ENCODE results near the gene C2CD2.

C2CD2 gene

DNA sequence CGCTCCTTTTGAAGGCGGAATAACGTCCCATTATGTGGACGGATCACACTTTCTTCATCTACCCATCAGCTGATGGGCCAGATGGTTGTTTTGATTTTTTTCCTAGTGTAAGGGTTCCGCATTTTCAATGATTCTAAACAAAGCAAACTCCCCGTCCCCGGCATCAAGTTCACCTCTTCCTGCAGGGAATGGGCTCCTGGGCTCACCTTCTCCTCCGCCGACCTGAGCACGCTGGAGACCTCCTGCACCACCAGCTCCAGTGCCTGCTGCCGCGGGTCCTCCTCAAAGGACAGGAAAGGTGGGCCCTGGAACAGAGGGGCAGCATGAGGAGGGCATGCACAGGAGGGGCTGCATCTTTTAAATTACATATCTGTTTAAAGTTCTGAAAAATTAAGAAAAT is 11.9 kb downstream of the C2CD2 start:
- DNase-seq (ENCODE audit: insufficient read length, low spot score) (no peak), FAIRE-seq (no peak)
- TF ChIP-seq POLR2AphosphoS5 (IDR thresholded peaks at IDR 0.05; ENCODE audit: low read depth, low read length), result no peak
- TF ChIP-seq POLR2A (IDR thresholded peaks at IDR 0.05; ENCODE audit: low read depth, low read length), result no peak
- TF ChIP-seq SPI1 (IDR thresholded peaks at IDR 0.05; ENCODE audit: low read depth, low read length), result no peak

DNA sequence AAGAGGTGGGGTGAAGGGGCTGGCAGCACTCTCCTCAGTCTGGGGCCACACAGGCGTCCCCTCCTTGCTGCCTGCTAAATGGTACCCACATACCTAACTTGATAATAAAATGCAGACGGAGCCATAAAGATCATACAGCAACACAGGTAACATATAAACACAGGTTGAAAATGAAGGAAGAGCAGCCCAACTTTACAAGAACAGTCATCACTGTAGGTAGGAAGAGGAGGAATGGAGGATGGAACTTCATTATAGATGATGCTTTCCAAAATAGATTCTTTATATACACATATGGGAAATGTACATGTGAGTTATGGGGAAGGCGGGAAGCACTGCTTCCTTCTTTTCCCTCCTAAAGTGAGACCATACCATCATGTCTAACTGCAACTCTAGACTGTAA is 13.4 kb downstream of the C2CD2 start:
- FAIRE-seq (no peak), DNase-seq (ENCODE audit: insufficient read length, low spot score) (no peak)
- no peak for TF ChIP-seq PAX5 (IDR thresholded peaks at IDR 0.05; ENCODE audit: insufficient read depth, low read length, severe bottlenecking)
- no peak for TF ChIP-seq POLR2A (IDR thresholded peaks at IDR 0.05; ENCODE audit: low read depth, low read length)
- TF ChIP-seq POU2F2 (IDR thresholded peaks at IDR 0.05; ENCODE audit: low read depth, low read length), result no peak
- no peak for TF ChIP-seq TAF1 (IDR thresholded peaks at IDR 0.05; ENCODE audit: low read depth, low read length)
- TF ChIP-seq POLR2AphosphoS5 (IDR thresholded peaks at IDR 0.05; ENCODE audit: low read depth, low read length), result no peak
- no peak for TF ChIP-seq SPI1 (IDR thresholded peaks at IDR 0.05; ENCODE audit: low read depth, low read length)

DNA sequence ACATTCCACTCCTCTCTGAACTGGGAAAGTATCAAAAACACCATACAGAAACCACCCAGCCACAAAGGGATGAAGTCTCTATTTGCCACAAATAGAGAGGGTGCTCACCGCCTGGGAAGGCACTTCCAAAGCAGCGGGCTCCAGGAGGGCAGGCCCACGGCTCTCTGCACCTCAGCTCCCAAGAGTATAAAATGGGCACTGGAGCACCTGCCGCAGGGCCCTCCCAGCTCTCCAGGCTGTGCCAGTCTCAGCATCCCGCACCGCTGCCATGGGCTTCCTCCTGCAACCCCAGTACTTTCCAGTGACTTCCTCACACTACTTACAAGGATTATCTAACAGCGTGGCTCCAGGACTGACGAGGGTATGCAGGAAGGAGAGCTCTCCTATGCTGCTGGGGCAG is 14.4 kb downstream of the C2CD2 start:
- TF ChIP-seq TAF1 (IDR thresholded peaks at IDR 0.05; ENCODE audit: low read depth, low read length) (no peak), POU2F2 (IDR thresholded peaks at IDR 0.05; ENCODE audit: low read depth, low read length) (no peak), PAX5 (IDR thresholded peaks at IDR 0.05; ENCODE audit: insufficient read depth, low read length, severe bottlenecking) (no peak), POLR2A (IDR thresholded peaks at IDR 0.05; ENCODE audit: low read depth, low read length) (no peak), POLR2AphosphoS5 (IDR thresholded peaks at IDR 0.05; ENCODE audit: low read depth, low read length) (no peak), SPI1 (IDR thresholded peaks at IDR 0.05; ENCODE audit: low read depth, low read length) (no peak)
- FAIRE-seq (no peak), DNase-seq (ENCODE audit: insufficient read length, low spot score) (no peak)

DNA sequence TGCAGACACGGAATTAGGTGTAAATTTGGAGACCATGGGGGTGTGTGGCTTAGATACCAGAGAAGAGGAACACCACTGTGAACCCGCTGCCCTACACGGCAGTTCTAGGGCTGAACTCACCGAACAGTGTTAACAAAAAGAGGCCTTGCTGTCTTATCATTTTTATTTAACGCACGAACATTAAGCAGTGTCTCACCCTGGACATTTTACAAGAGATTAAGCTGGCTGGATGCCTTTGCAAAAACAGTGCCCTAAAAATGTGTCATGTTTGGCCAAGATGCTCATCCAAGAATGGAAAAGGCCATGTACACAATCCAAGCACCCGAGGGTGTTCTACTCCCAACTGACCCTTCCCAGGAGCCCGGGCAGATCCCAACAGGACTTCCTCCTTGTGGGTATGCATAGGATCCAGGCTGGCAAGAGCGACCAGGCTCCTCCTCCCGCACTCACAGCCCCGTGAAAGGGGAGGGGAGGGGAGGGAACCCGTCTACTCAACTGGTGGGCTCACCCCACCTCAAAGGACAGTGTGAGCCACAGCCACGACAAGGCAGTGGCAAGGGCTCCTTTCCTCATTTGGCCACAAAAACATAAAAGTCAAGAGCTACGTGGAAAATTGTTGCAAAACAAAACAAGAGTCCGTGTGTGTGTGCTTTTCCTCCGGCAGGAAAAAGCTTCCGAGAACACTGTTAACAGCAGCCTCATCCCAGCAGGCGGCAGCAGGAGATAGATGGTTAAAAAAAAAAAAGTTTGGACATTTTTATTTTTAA is 20.3 kb downstream of the C2CD2 start:
- TF ChIP-seq PAX5 (IDR thresholded peaks at IDR 0.05; ENCODE audit: insufficient read depth, low read length, severe bottlenecking), result no peak
- no peak for TF ChIP-seq TAF1 (IDR thresholded peaks at IDR 0.05; ENCODE audit: low read depth, low read length)
- no peak for TF ChIP-seq POU2F2 (IDR thresholded peaks at IDR 0.05; ENCODE audit: low read depth, low read length)
- TF ChIP-seq POLR2A (IDR thresholded peaks at IDR 0.05; ENCODE audit: low read depth, low read length), result no peak
- TF ChIP-seq SPI1 (IDR thresholded peaks at IDR 0.05; ENCODE audit: low read depth, low read length), result no peak
- no peak for TF ChIP-seq POLR2AphosphoS5 (IDR thresholded peaks at IDR 0.05; ENCODE audit: low read depth, low read length)
- FAIRE-seq (peak; percentile 73), DNase-seq (ENCODE audit: insufficient read length, low spot score) (no peak)

DNA sequence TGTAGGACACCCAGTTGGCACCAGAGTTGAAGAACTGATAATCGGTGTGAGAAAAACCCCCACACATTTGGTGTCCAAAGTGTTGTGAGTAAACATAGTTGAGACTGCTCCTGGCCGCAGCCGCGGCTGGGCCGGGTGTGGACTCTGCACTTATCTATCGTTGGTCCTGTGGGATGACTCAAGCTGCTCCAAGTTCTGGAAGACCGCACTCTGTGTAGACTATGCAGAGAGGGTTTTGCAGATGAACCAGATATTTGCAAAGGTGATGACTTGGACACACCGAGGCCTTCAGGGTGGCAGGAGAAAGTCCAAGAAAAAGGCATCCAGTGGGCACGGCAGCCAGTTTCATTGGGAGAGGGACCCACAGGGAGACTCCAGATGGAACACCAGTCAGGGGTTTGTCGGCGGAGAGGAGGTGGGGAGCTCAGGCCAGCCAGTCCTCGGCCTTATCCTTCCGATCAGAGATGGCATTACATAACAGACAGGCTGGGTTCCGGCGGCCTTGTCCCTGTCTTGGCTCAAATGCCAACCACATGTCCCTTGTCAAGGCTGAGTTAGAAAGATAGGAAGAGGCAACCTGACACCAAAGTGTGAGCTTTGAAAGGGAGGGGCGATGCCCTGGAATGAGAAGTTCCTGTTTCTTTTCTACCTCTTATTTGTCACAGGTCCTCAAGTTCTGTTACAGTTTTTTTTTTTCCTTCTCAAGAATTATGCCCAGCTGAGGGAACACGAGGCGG is 21.1 kb downstream of the C2CD2 start:
- no peak for FAIRE-seq
- no peak for DNase-seq (ENCODE audit: insufficient read length, low spot score)
- TF ChIP-seq PAX5 (IDR thresholded peaks at IDR 0.05; ENCODE audit: insufficient read depth, low read length, severe bottlenecking), result no peak
- TF ChIP-seq TAF1 (IDR thresholded peaks at IDR 0.05; ENCODE audit: low read depth, low read length), result no peak
- no peak for TF ChIP-seq POLR2A (IDR thresholded peaks at IDR 0.05; ENCODE audit: low read depth, low read length)
- TF ChIP-seq SPI1 (IDR thresholded peaks at IDR 0.05; ENCODE audit: low read depth, low read length), result no peak
- no peak for TF ChIP-seq POLR2AphosphoS5 (IDR thresholded peaks at IDR 0.05; ENCODE audit: low read depth, low read length)
- TF ChIP-seq POU2F2 (IDR thresholded peaks at IDR 0.05; ENCODE audit: low read depth, low read length), result no peak

DNA sequence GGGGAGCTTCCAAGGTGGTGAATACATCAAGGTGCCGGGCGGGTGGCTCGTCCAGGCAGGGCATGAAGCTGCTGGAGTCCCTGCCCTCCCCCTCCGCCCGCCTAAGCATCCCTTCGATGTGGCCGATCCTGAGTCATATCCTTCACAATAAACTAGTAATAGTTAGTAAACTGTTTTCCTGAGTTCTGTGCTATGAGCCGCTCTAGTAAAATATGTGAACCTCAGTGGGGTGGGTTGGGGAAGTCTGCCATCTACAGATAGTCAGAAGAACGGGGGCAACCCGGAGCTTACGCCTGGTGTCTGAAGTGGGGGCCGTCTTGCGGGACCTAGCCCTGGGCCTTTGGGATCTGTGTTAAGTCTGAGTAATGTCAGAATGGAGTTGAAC is 21.6 kb downstream of the C2CD2 start:
- DNase-seq (ENCODE audit: insufficient read length, low spot score) (no peak), FAIRE-seq (no peak)
- no peak for TF ChIP-seq PAX5 (IDR thresholded peaks at IDR 0.05; ENCODE audit: insufficient read depth, low read length, severe bottlenecking)
- no peak for TF ChIP-seq TAF1 (IDR thresholded peaks at IDR 0.05; ENCODE audit: low read depth, low read length)
- no peak for TF ChIP-seq SPI1 (IDR thresholded peaks at IDR 0.05; ENCODE audit: low read depth, low read length)
- no peak for TF ChIP-seq POLR2AphosphoS5 (IDR thresholded peaks at IDR 0.05; ENCODE audit: low read depth, low read length)
- no peak for TF ChIP-seq POLR2A (IDR thresholded peaks at IDR 0.05; ENCODE audit: low read depth, low read length)

DNA sequence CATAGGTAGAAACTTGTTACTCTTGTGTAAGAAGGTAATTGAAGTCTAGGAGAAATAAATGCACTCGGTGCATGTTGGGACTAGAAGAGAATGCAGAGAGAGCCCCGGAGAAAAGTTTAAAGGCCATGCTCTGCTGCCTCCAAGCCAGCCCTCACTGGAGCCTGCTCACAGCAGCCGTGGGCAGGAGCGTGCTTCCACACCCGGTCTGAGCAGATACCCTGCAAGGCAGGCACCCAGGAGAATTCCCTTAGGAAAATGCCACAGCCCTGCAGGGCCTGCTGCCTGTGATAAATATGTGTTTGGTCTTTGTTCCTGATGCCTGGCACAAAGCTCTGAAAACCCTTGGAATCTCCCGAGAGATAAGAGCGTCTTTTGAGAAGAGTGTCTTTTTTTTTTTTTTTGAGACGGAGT is 22.8 kb downstream of the C2CD2 start:
- no peak for FAIRE-seq
- TF ChIP-seq POLR2AphosphoS5 (IDR thresholded peaks at IDR 0.05; ENCODE audit: low read depth, low read length), result no peak
- peak; percentile 37 for TF ChIP-seq PAX5 (IDR thresholded peaks at IDR 0.05; ENCODE audit: insufficient read depth, low read length, severe bottlenecking)
- no peak for DNase-seq (ENCODE audit: insufficient read length, low spot score)

DNA sequence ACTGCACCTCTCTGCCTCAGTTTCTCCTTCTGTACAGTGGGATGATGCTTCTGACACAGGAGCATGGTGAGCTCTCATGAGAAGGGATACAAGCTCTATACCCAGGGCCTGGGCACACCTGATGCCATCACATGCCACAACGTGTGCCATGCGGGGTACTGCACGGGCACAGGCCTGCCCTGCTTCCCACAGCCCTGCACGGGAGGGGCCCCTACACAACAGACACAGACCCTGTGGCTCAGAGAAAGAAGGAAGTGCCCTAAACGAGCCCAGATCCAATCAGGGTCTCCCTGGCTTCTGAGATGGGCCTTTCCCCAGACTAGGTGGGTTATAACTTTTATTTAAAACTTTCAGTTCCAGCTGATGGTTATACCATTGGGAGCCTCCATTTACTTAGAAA is 24.6 kb downstream of the C2CD2 start:
- peak; percentile 60 for TF ChIP-seq SPI1 (IDR thresholded peaks at IDR 0.05; ENCODE audit: low read depth, low read length)
- no peak for TF ChIP-seq PAX5 (IDR thresholded peaks at IDR 0.05; ENCODE audit: insufficient read depth, low read length, severe bottlenecking)
- FAIRE-seq, result peak; percentile 16

DNA sequence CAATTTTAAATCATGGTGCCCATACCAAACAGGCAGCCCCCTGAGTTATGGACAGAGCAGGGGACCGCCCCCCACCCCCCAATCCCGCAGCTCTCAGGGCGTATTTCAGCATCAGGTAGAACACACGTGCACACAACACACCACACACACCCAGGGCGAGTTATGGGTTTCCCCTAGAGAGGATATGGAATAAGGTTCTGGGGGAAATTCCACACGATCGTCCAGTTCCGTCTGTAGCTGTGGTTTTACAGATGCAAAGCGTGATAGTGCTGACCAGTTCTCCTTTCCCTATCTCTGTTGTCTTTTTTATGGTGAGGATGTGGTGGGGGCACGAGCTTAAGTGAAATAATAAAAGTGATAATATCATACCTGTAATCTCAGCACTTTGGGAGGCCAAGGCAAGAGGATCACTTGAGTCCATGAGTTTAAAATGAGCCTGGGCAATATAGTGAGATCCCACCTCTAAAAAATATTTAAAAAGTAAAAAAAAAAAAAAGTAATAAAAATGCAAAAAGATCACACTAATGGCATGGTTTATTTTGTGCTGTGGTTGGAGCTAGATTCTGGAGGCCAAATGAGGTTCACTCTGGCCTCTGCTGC is 25.1 kb downstream of the C2CD2 start:
- no peak for TF ChIP-seq PAX5 (IDR thresholded peaks at IDR 0.05; ENCODE audit: insufficient read depth, low read length, severe bottlenecking)
- TF ChIP-seq SPI1 (IDR thresholded peaks at IDR 0.05; ENCODE audit: low read depth, low read length), result peak; percentile 94
- TF ChIP-seq POU2F2 (IDR thresholded peaks at IDR 0.05; ENCODE audit: low read depth, low read length), result peak; percentile 82
- no peak for TF ChIP-seq TAF1 (IDR thresholded peaks at IDR 0.05; ENCODE audit: low read depth, low read length)
- TF ChIP-seq POLR2AphosphoS5 (IDR thresholded peaks at IDR 0.05; ENCODE audit: low read depth, low read length), result no peak
- no peak for TF ChIP-seq POLR2A (IDR thresholded peaks at IDR 0.05; ENCODE audit: low read depth, low read length)
- FAIRE-seq, result peak; percentile 74
- DNase-seq (ENCODE audit: insufficient read length, low spot score), result no peak

More for the DNA sequence above, 24.6 kb downstream of the C2CD2 start:
- DNase-seq (ENCODE audit: insufficient read length, low spot score), result no peak

Measured in GM12891 (cell line).